ENCODE measurements around the gene EMC9. TPM values are rescaled to one million over a fixed set of nuclear protein-coding genes. Genes with fewer than 3 reads are reported as not detected.

The EMC9 gene
- total RNA-seq, 1 experiment from 2014 or later: 42.0 TPM

- BruUV-seq (replicated peaks): no TSS peak
- H3K27me3 ChIP-seq (ENCODE audit: insufficient read depth, low read length): no peaks in the 10 kb centered on the region
- H3K9ac ChIP-seq (ENCODE audit: low read length): peak within 1 kb of the TSS; percentile 89
- intact Hi-C loops (cut with micrococcal nuclease): no loop called here
- H3K4me2 ChIP-seq (ENCODE audit: low read length): peak within 1 kb of the TSS; percentile 85
- H3K79me2 ChIP-seq (ENCODE audit: insufficient read depth, low read length): peaks cover 39% of the 10 kb centered on the region
- RAD21 ChIA-PET (ENCODE audit: low non-redundant PET in 1 of 2, low total read pairs in 2 of 2, uncharacterized antibody in 2 of 2, unreplicated experiment in 2 of 2): interaction anchor here in 1 of 2 experiments (1.2 to 1.5 kb wide), 2 partner anchors 11 to 22 kb away, joined by 4 to 5 read pairs; partner anchors contain the start of genes DCAF11 and NRL
- H2AFZ ChIP-seq (ENCODE audit: low read depth, low read length, poor library complexity, severe bottlenecking): no peak within 1 kb of the TSS
- ATAC-seq (peak; percentile 92), DNase-seq (ENCODE audit: low read depth, low spot score) (peak; percentile 71)
- no peaks in the 10 kb centered on the region for H4K20me1 ChIP-seq (ENCODE audit: insufficient read depth)
- no peaks in the 10 kb centered on the region for H3K9me3 ChIP-seq (ENCODE audit: control insufficient read depth in 1 of 2, insufficient read depth in 1 of 2, low read depth in 1 of 2, low read length in 2 of 2)
- no peaks in the 10 kb centered on the region for H3K9me2 ChIP-seq (ENCODE audit: insufficient read depth)
- peak within 1 kb of the TSS; percentile 96 for H3K27ac ChIP-seq (ENCODE audit: low read depth, low read length)
- peak within 1 kb of the TSS; percentile 71 to 94 for H3K4me3 ChIP-seq (replicated peaks in 1 of 2; ENCODE audit: low read depth in 1 of 2, low read length in 2 of 2)
- POLR2A ChIA-PET: interaction anchor here (0.8 to 3.5 kb wide), 9 partner anchors 9 to 106 kb away, joined by 3 to 32 read pairs (median 4); partner anchors contain the start of genes CHMP4A, DCAF11, IPO4 and NRL
- H3K4me1 ChIP-seq (ENCODE audit: control insufficient read depth in 1 of 2, insufficient read depth in 2 of 2, low read length in 2 of 2): peaks cover 20 to 38% of the 10 kb centered on the region in 2 experiments
- peaks cover 16 to 21% of the 10 kb centered on the region in 2 experiments for H3K36me3 ChIP-seq (ENCODE audit: control insufficient read depth in 1 of 2, insufficient read depth in 2 of 2, low read length in 2 of 2)
- CTCF ChIA-PET: interaction anchor here (0.9 to 1.4 kb wide), 6 partner anchors 11 to 78 kb away, joined by 3 to 7 read pairs (median 4); partner anchors contain the start of genes DCAF11 and IRF9
- no peak for TF ChIP-seq REST (IDR thresholded peaks at IDR 0.05; ENCODE audit: low read depth)
- TF ChIP-seq POLR2A (IDR thresholded peaks at IDR 0.05; ENCODE audit: borderline replicate concordance, extremely low read depth, insufficient read depth, insufficient read length): peak; percentile 70
- no peak for TF ChIP-seq EZH2 (IDR thresholded peaks at IDR 0.05)
- TF ChIP-seq TCF7L2 (IDR thresholded peaks at IDR 0.05; ENCODE audit: borderline replicate concordance, extremely low read depth, insufficient read depth, insufficient read length): no peak
- TF ChIP-seq RAD21 (IDR thresholded peaks at IDR 0.05; ENCODE audit: low read depth): no peak
- no peak for TF ChIP-seq SP1 (IDR thresholded peaks at IDR 0.05; ENCODE audit: low read depth)
- no peak for TF ChIP-seq YY1 (IDR thresholded peaks at IDR 0.05; ENCODE audit: extremely low read depth, insufficient replicate concordance, low read depth, low read length)
- no peak for TF ChIP-seq EZH2phosphoT487 (IDR thresholded peaks at IDR 0.05; ENCODE audit: borderline replicate concordance)
- TF ChIP-seq POLR2AphosphoS5 (IDR thresholded peaks at IDR 0.05; ENCODE audit: low read depth, low read length): peak; percentile 83
- TF ChIP-seq SIN3A (IDR thresholded peaks at IDR 0.05; ENCODE audit: low read depth): no peak
- TF ChIP-seq ZFX (IDR thresholded peaks at IDR 0.05): peak; percentile 15; the same call in 1 of the 2 replicates
- TF ChIP-seq, protein P1, sequence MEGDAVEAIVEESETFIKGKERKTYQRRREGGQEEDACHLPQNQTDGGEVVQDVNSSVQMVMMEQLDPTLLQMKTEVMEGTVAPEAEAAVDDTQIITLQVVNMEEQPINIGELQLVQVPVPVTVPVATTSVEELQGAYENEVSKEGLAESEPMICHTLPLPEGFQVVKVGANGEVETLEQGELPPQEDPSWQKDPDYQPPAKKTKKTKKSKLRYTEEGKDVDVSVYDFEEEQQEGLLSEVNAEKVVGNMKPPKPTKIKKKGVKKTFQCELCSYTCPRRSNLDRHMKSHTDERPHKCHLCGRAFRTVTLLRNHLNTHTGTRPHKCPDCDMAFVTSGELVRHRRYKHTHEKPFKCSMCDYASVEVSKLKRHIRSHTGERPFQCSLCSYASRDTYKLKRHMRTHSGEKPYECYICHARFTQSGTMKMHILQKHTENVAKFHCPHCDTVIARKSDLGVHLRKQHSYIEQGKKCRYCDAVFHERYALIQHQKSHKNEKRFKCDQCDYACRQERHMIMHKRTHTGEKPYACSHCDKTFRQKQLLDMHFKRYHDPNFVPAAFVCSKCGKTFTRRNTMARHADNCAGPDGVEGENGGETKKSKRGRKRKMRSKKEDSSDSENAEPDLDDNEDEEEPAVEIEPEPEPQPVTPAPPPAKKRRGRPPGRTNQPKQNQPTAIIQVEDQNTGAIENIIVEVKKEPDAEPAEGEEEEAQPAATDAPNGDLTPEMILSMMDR (IDR thresholded peaks at IDR 0.05 in 2 of 3, conservative IDR thresholded peaks at IDR 0.05 in 1 of 3; ENCODE audit: borderline replicate concordance in 1 of 3, insufficient read depth in 1 of 3, low read depth in 2 of 3, low read length in 2 of 3): no peak
These were observed 5.3 kb downstream of the EMC9 start, which contains the start of gene PSME1 for GRCh38 chr14:24135834-24136683. Gene PSME1, plus strand, starts transcription at chr14:24136194. Its CDS starts 69 bp downstream, at chr14:24136263.
